ENCODE results near the gene SDS.

DNA sequence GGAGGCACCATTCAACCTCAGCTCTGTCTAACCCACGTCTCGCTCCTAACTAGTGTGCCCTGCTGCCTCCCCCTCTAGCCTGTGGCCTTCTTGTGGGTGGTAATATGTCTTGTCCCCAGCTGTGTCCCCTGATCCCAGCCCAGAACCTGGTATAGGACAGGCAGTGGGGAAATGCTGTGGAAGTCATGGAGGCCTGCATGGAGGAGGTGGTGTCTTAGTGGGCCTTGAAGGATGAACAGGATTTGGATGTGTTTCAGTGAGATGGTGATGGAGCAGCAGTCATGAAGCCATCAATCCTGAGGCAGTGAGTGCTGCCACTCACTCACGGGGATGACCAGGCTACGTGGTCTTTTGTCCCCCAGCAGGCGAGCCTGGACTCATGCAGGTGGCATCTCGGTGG, 31.9 kb downstream of the SDS start:
- TF ChIP-seq, protein P1, sequence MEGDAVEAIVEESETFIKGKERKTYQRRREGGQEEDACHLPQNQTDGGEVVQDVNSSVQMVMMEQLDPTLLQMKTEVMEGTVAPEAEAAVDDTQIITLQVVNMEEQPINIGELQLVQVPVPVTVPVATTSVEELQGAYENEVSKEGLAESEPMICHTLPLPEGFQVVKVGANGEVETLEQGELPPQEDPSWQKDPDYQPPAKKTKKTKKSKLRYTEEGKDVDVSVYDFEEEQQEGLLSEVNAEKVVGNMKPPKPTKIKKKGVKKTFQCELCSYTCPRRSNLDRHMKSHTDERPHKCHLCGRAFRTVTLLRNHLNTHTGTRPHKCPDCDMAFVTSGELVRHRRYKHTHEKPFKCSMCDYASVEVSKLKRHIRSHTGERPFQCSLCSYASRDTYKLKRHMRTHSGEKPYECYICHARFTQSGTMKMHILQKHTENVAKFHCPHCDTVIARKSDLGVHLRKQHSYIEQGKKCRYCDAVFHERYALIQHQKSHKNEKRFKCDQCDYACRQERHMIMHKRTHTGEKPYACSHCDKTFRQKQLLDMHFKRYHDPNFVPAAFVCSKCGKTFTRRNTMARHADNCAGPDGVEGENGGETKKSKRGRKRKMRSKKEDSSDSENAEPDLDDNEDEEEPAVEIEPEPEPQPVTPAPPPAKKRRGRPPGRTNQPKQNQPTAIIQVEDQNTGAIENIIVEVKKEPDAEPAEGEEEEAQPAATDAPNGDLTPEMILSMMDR (IDR thresholded peaks at IDR 0.05; ENCODE audit: extremely low read depth in 1 of 2, insufficient read depth in 1 of 2, low read depth in 1 of 2, low read length in 2 of 2): no peak
- TF ChIP-seq POLR2AphosphoS5 (IDR thresholded peaks at IDR 0.05; ENCODE audit: insufficient read depth, low read depth, low read length): no peak
- TF ChIP-seq EZH2 (IDR thresholded peaks at IDR 0.05; ENCODE audit: borderline replicate concordance, low read depth, low read length, severe bottlenecking): no peak
- no peak for TF ChIP-seq MYC (IDR thresholded peaks at IDR 0.05; ENCODE audit: low read depth, low read length)
- TF ChIP-seq POLR2A (IDR thresholded peaks at IDR 0.05; ENCODE audit: low read depth, low read length): no peak
- no peak for TF ChIP-seq JUN (IDR thresholded peaks at IDR 0.05; ENCODE audit: borderline replicate concordance, insufficient read depth, insufficient read length, low read depth)
